Spinal cord (tissue), 10 donors: Measurements from ENCODE around the gene FLG. TPM values are rescaled to one million over a fixed set of nuclear protein-coding genes. Genes with fewer than 3 reads are reported as not detected.
"Not testable (repeated sequence)": the region's sequence is repeated elsewhere in the genome, so short reads cannot be mapped to it uniquely, and the experiment has no call there.

Experiments
- DNase-seq, 6 donors: peaks; one replicate each; pipeline versions ENCODE4 v3.0.0 to v3.0.0-alpha.2; 2013 to 2015; ENCODE audit warnings: low spot score in 6 of 6, low read depth in 4 of 6
- H3K27ac ChIP-seq: one replicate; pipeline ENCODE4 v1.5.1; 2013; ENCODE audit warnings: low read depth, low read length, control low read depth
- H3K27me3 ChIP-seq: one replicate; pipeline ENCODE4 v1.6.1; 2013; ENCODE audit warnings: low read length; ENCODE audit not compliant: control insufficient read depth, insufficient read depth
- H3K36me3 ChIP-seq: one replicate; pipeline ENCODE4 v1.6.1; 2013; ENCODE audit warnings: low read length; ENCODE audit not compliant: control insufficient read depth, insufficient read depth
- H3K4me1 ChIP-seq: one replicate; pipeline ENCODE4 v1.6.1; 2013; ENCODE audit warnings: low read length; ENCODE audit not compliant: control insufficient read depth, insufficient read depth
- H3K4me3 ChIP-seq: one replicate; pipeline ENCODE4 v1.5.1; 2013; ENCODE audit warnings: low read depth, low read length, control low read depth
- H3K9me3 ChIP-seq: one replicate; pipeline ENCODE4 v1.6.1; 2013; ENCODE audit warnings: low read length; ENCODE audit not compliant: control insufficient read depth, insufficient read depth
- WGBS: methylation state at CpG from one replicate; pipeline ENCODE4 v1.1.5; 2013; ENCODE audit warnings: missing lambda C conversion rate; ENCODE audit not compliant: insufficient coverage; 5-methylcytosine and 5-hydroxymethylcytosine counted together
- polyA plus RNA-seq, 2 donors: library from polyadenylated mRNA; unstranded; fragments of 120-200 nt; gene quantifications; one replicate each; pipeline ENCODE4 v1.2.1, GENCODE V29; 2013; ENCODE audit not compliant: insufficient read length in 2 of 2
- total RNA-seq, 2 donors: library from RNA; depleted of rRNA in 1 of 2; stranded (reverse); fragments of 120-200 nt in 1 of 2; fragments of >200 nt in 1 of 2; gene quantifications; one replicate each; pipeline versions ENCODE4 v1.2.3 to v1.2.4, GENCODE V29; 2013 to 2014
- donor health status: healthy.

The FLG gene
- total and polyA plus RNA-seq, 4 donors = under 0.01 to 3.7 (median 3.1) TPM; not detected in 1

DNA sequence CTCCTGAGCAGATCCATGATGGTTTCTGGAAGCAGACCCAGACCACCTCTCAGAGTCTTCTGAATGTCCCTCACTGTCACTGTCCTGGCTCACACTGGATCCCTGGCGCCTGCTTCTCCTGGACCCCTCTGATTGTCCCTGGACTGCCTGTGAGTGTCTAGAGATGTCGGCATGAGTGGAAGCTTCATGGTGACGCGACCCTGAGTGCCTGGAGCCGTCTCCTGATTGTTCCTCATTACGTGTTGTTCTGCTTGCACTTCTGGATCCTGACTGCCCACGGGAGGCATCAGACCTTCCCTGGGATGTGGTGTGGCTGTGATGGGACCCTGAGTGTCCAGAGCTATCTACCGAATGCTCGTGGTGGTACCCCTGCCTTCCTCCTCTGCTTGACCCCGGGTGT is 18.9 kb downstream of the FLG start:
- H3K27me3 ChIP-seq, H3K4me3 ChIP-seq, H3K27ac ChIP-seq, H3K36me3 ChIP-seq, DNase-seq, H3K4me1 ChIP-seq, H3K9me3 ChIP-seq: not testable (repeated sequence)
- 93% methylated on average over 3 of the region's 10 CpGs for WGBS

GRCh38 chr1:152304773-152305172 is 20.3 kb downstream of the FLG start:
- not testable (repeated sequence) for DNase-seq, H3K27ac ChIP-seq, H3K4me3 ChIP-seq, H3K9me3 ChIP-seq, H3K4me1 ChIP-seq, H3K36me3 ChIP-seq, H3K27me3 ChIP-seq
- WGBS = 92% methylated on average over 10 of the region's 12 CpGs

GRCh38 chr1:152303139-152303872 is 21.7 kb downstream of the FLG start:
- not testable (repeated sequence) for H3K4me3 ChIP-seq, H3K27me3 ChIP-seq, H3K4me1 ChIP-seq, H3K9me3 ChIP-seq, H3K27ac ChIP-seq, H3K36me3 ChIP-seq, DNase-seq
- 88% methylated on average over 17 of the region's 25 CpGs for WGBS

DNA sequence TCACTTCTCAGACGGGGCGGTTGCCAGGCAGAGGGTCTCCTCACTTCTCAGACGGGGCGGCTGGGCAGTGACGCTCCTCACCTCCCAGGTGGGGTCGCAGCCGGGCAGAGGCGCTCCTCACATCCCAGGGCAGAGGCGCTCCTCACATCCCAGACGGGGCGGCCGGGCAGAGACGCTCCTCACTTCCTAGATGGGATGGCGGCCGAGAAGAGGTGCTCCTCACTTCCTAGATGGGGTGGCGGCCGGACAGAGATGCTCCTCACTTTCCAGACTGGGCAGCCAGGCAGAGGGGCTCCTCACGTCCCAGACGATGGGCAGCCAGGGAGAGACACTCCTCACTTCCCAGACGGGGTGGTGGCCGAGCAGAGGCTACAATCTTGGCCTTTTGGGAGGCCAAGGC is 68.6 kb downstream of the FLG start:
- DNase-seq, H3K9me3 ChIP-seq, H3K27ac ChIP-seq, H3K27me3 ChIP-seq, H3K4me1 ChIP-seq, H3K4me3 ChIP-seq, H3K36me3 ChIP-seq: not testable (repeated sequence)
- WGBS = 86% methylated on average over 14 of the region's 21 CpGs

Other genes starting within 250 kb of the FLG start
- not detected for gene TCHHL1, start 236.2 kb downstream of the FLG start, total RNA-seq
- not detected for gene TCHHL1, start 236.2 kb downstream of the FLG start, polyA plus RNA-seq
- under 1 TPM; 0.06 to 0.10 TPM for gene TCHH, start 209.8 kb downstream of the FLG start, total RNA-seq
- gene TCHH, start 209.8 kb downstream of the FLG start, polyA plus RNA-seq = under 1 TPM; 0.47 to 0.48 TPM
- gene RPTN, start 166.0 kb downstream of the FLG start, total RNA-seq = not detected
- not detected for gene RPTN, start 166.0 kb downstream of the FLG start, polyA plus RNA-seq
- gene HRNR, start 101.0 kb downstream of the FLG start, total RNA-seq = not detected
- gene HRNR, start 101.0 kb downstream of the FLG start, polyA plus RNA-seq = under 1 TPM; 0.03 to 0.59 TPM
- gene FLG2, start 34.8 kb upstream of the FLG start, total RNA-seq = not detected
- gene FLG2, start 34.8 kb upstream of the FLG start, polyA plus RNA-seq = under 1 TPM; 0.03 to 0.11 TPM
- gene CRNN, start 89.0 kb upstream of the FLG start, total RNA-seq = not detected
- gene CRNN, start 89.0 kb upstream of the FLG start, polyA plus RNA-seq = not detected
- gene LCE5A, start 185.6 kb upstream of the FLG start, total RNA-seq = not detected
- gene LCE5A, start 185.6 kb upstream of the FLG start, polyA plus RNA-seq = under 1 TPM in 1 of 2 donors, not detected in 1; 0.20 TPM
- gene CRCT1, start 189.2 kb upstream of the FLG start, total RNA-seq = not detected
- gene CRCT1, start 189.2 kb upstream of the FLG start, polyA plus RNA-seq = not detected
- gene LCE3E, start 241.5 kb upstream of the FLG start, total RNA-seq = not detected
- gene LCE3E, start 241.5 kb upstream of the FLG start, polyA plus RNA-seq = not detected